Keratinocyte (primary cell): ENCODE results near the gene ADGRL3.

Source experiments
- CTCF ChIP-seq, 3 experiments: IDR thresholded peaks in 1 of 3; conservative IDR thresholded peaks in 1 of 3; optimal IDR thresholded peaks in 1 of 3; 2 replicates in 2 of 3; 3 replicates in 1 of 3; pipeline versions ENCODE3 to v1.5.1; 2011; ENCODE audit warnings: low read length in 3 of 3, mild to moderate bottlenecking in 3 of 3, moderate library complexity in 2 of 3, control low read depth in 1 of 3, inconsistent platforms in 1 of 3; ENCODE audit not compliant: insufficient read depth in 2 of 3; ENCODE audit errors: extremely low read depth in 1 of 3
- EZH2 ChIP-seq: IDR thresholded peaks from one replicate; pipeline ENCODE4 v1.6.1; 2012; ENCODE audit warnings: inconsistent platforms, mild to moderate bottlenecking, low read length, moderate library complexity

- TF ChIP-seq CTCF (optimal IDR thresholded peaks at IDR 0.05 in 1 of 3, IDR thresholded peaks at IDR 0.05 in 1 of 3, conservative IDR thresholded peaks at IDR 0.05 in 1 of 3; ENCODE audit: extremely low read depth in 1 of 3, insufficient read depth in 2 of 3, low read length in 3 of 3) (no peak), EZH2 (no peak)
These were observed 156.6 kb downstream of the ADGRL3 start for GRCh38 chr4:61356696-61357095.
